Endothelial cell (in vitro differentiated cells): ENCODE results near the gene HOXC12. TPM values are rescaled to one million over a fixed set of nuclear protein-coding genes. Genes with fewer than 3 reads are reported as not detected.

Experiments
- DNase-seq: peaks from one replicate; pipeline ENCODE4 v3.0.0; 2021; ENCODE audit warnings: low spot score
- H3K27ac Mint-ChIP-seq: one replicate; pipeline ENCODE4 v1.8.0; 2021; ENCODE audit warnings: mixed read lengths, inconsistent platforms; ENCODE audit not compliant: unreplicated experiment
- H3K27me3 Mint-ChIP-seq: one replicate; pipeline ENCODE4 v1.8.0; 2021; ENCODE audit warnings: mild to moderate bottlenecking, moderate library complexity, mixed read lengths, inconsistent platforms; ENCODE audit not compliant: unreplicated experiment
- H3K36me3 Mint-ChIP-seq: one replicate; pipeline ENCODE4 v1.8.0; 2021; ENCODE audit warnings: mild to moderate bottlenecking, low read depth, mixed read lengths, inconsistent platforms; ENCODE audit not compliant: unreplicated experiment
- H3K4me1 Mint-ChIP-seq: one replicate; pipeline ENCODE4 v1.8.0; 2021; ENCODE audit warnings: mild to moderate bottlenecking, mixed read lengths, inconsistent platforms; ENCODE audit not compliant: unreplicated experiment
- H3K4me3 Mint-ChIP-seq: one replicate; pipeline ENCODE4 v1.8.0; 2021; ENCODE audit warnings: mild to moderate bottlenecking, mixed read lengths, inconsistent platforms; ENCODE audit not compliant: unreplicated experiment
- H3K9me3 Mint-ChIP-seq: one replicate; pipeline ENCODE4 v1.8.0; 2021; ENCODE audit warnings: mixed read lengths, inconsistent platforms; ENCODE audit not compliant: unreplicated experiment
- CTCF ChIP-seq: fragments of 200-600 bp; sonication (generic); IDR thresholded peaks from one replicate; pipeline ENCODE4 v1.5.0; 2021; ENCODE audit warnings: antibody characterized with exemption; ENCODE audit not compliant: unreplicated experiment
- total RNA-seq: library from RNA; stranded (reverse); fragmentation: NEBNext Ultra II Directional; extraction: Animal tissue kit (Norgen Biotek cat#: 25700); gene quantifications from one replicate; pipeline ENCODE4 v1.2.1, GENCODE V29; 2021; ENCODE audit not compliant: unreplicated experiment

HOXC12 gene
- total RNA-seq, 1 donor from 2014 or later: 1.3 TPM

GRCh38 chr12:53956251-53956887, 1.7 kb downstream of the HOXC12 start:
- H3K4me1 Mint-ChIP-seq: peaks cover 20% of the 10 kb centered on the region
- H3K4me3 Mint-ChIP-seq: peak overlapping the region; percentile 63
- no peaks in the 10 kb centered on the region for H3K9me3 Mint-ChIP-seq
- TF ChIP-seq CTCF: no peak
- H3K36me3 Mint-ChIP-seq: peaks cover 5% of the 10 kb centered on the region
- no peak overlapping the region for H3K27ac Mint-ChIP-seq
- no peak for DNase-seq
- peaks cover 58% of the 10 kb centered on the region for H3K27me3 Mint-ChIP-seq

- no peak for TF ChIP-seq CTCF
- Mint-ChIP-seq H3K9me3 (no peaks in the 10 kb centered on the region), H3K4me1 (peaks cover 20% of the 10 kb centered on the region), H3K27me3 (peaks cover 62% of the 10 kb centered on the region), H3K4me3 (no peak overlapping the region), H3K36me3 (peaks cover 5% of the 10 kb centered on the region), H3K27ac (no peak overlapping the region)
- DNase-seq: no peak
Observed at GRCh38 chr12:53956914-53957536, 2.3 kb downstream of the HOXC12 start.

GRCh38 chr12:53958128-53958527, 3.4 kb downstream of the HOXC12 start:
- no peak for DNase-seq
- Mint-ChIP-seq H3K27ac (no peak overlapping the region), H3K27me3 (peaks cover 67% of the 10 kb centered on the region), H3K9me3 (no peaks in the 10 kb centered on the region), H3K4me1 (peaks cover 20% of the 10 kb centered on the region), H3K36me3 (peaks cover 5% of the 10 kb centered on the region), H3K4me3 (no peak overlapping the region)
- TF ChIP-seq CTCF: no peak

- no peak overlapping the region for H3K27ac Mint-ChIP-seq
- H3K4me3 Mint-ChIP-seq: no peak overlapping the region
- peaks cover 64% of the 10 kb centered on the region for H3K27me3 Mint-ChIP-seq
- H3K36me3 Mint-ChIP-seq: no peaks in the 10 kb centered on the region
- H3K9me3 Mint-ChIP-seq: no peaks in the 10 kb centered on the region
- H3K4me1 Mint-ChIP-seq: peaks cover 21% of the 10 kb centered on the region
- DNase-seq: no peak
- no peak for TF ChIP-seq CTCF
Observed at GRCh38 chr12:53959314-53959713, 4.6 kb downstream of the HOXC12 start.
